ENCODE results near the gene SRSF10.

DNA sequence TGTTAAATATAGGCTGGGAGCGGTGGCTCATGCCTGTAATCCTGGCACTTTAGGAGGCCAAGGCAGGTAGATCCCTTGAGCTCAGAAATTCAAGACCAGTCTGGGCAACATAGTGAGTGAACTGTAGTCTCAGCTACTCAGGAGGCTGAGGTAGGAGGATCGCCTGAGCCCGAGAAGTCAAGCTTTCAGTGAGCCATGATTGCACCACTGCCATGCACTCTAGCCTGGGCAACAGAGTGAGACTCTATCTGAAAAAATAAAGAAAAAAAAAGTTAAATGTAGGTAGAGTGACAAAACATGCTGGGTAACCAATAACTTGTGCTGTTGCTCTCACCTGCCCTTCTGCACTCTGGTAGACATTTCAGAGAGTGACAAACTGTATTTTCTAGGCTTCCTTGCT, 25.0 kb upstream of the SRSF10 start:
- TF ChIP-seq CTCF (IDR thresholded peaks at IDR 0.05; ENCODE audit: low read length) (no peak), EZH2 (IDR thresholded peaks at IDR 0.05; ENCODE audit: borderline replicate concordance, low read length) (no peak)
